Panc1 (cell line): ENCODE results near the gene ITGB2. TPM values are rescaled to one million over a fixed set of nuclear protein-coding genes. Genes with fewer than 3 reads are reported as not detected.

Experiments
- ATAC-seq: fragments of 200-7000 bp; cut with Tn5 transposase; 2 replicates; pipeline ENCODE4 v1.9.1; 2020; ENCODE audit warnings: mild to moderate bottlenecking, moderate library complexity
- BruUV-seq: library from RNA; stranded (reverse); fragments of 400-500 nt; replicated peaks from 2 replicates; lab custom pipeline; 2021; lab: Mats Ljungman, UMichigan
- CTCF ChIA-PET: fragments of 300-600 bp; sonication (Branson Sonifier 250); formaldehyde crosslinking; loops from one replicate; lab custom pipeline; 2022; ENCODE audit warnings: antibody characterized with exemption; lab: Charles Lee
- POLR2A ChIA-PET: fragments of 300-600 bp; sonication (Branson Sonifier 250); formaldehyde crosslinking; loops from one replicate; lab custom pipeline; 2022; ENCODE audit warnings: antibody characterized with exemption; lab: Charles Lee
- DNase-seq: peaks from one replicate; pipeline ENCODE4 v3.0.0-alpha.2; 2010; ENCODE audit warnings: low read depth, low spot score
- H3K27ac ChIP-seq: 2 replicates; pipeline ENCODE4 v1.5.1; 2011; ENCODE audit warnings: mild to moderate bottlenecking, low read length, inconsistent platforms
- H3K27me3 ChIP-seq: fragments of 200-500 bp; sonication (Bioruptor generic); 2 replicates; pipeline ENCODE4 v1.6.0; 2014; ENCODE audit warnings: low read length, inconsistent platforms; ENCODE audit not compliant: control insufficient read depth, insufficient read depth
- H3K36me3 ChIP-seq: fragments of 200-500 bp; sonication (Bioruptor generic); 2 replicates; pipeline ENCODE4 v1.5.1; 2014; ENCODE audit warnings: inconsistent platforms, mild to moderate bottlenecking, low read length, moderate library complexity; ENCODE audit not compliant: control insufficient read depth, insufficient read depth
- H3K4me1 ChIP-seq: 2 replicates; pipeline ENCODE4 v1.5.1; 2011; ENCODE audit warnings: inconsistent platforms, mild to moderate bottlenecking, low read length, moderate library complexity; ENCODE audit not compliant: control insufficient read depth, insufficient read depth
- H3K4me3 ChIP-seq, 2 experiments: 2 replicates each; pipeline ENCODE4 v1.5.1; 2011 to 2012; ENCODE audit warnings: low read depth in 2 of 2, low read length in 2 of 2, mild to moderate bottlenecking in 2 of 2, inconsistent platforms in 1 of 2, moderate library complexity in 1 of 2
- H3K9me3 ChIP-seq: fragments of 200-500 bp; sonication (Bioruptor generic); 2 replicates; pipeline ENCODE4 v1.5.1; 2014; ENCODE audit warnings: low read depth, mild to moderate bottlenecking, inconsistent platforms, low read length, moderate library complexity; ENCODE audit not compliant: control insufficient read depth, insufficient read depth
- CTCF ChIP-seq: fragments of 450-650 bp; IDR thresholded peaks from 2 replicates; pipeline ENCODE4 v1.5.1; 2017; ENCODE audit warnings: mild to moderate bottlenecking
- POLR2AphosphoS5 ChIP-seq: IDR thresholded peaks from 2 replicates; pipeline ENCODE4 v1.6.1; 2012; ENCODE audit warnings: mild to moderate bottlenecking, low read depth, low read length, moderate library complexity
- REST ChIP-seq, 2 experiments: IDR thresholded peaks; 2 replicates each; pipeline ENCODE4 v1.6.1; 2011 to 2012; ENCODE audit warnings: low read depth in 2 of 2, control low read depth in 1 of 2, low read length in 1 of 2, mild to moderate bottlenecking in 1 of 2, moderate library complexity in 1 of 2; ENCODE audit not compliant: insufficient read depth in 1 of 2
- SIN3A ChIP-seq: IDR thresholded peaks from 2 replicates; pipeline ENCODE4 v1.6.1; 2012; ENCODE audit warnings: low read depth, mild to moderate bottlenecking, low read length, moderate library complexity, borderline replicate concordance; ENCODE audit not compliant: insufficient read depth
- TCF7L2 ChIP-seq: IDR thresholded peaks from 2 replicates; pipeline ENCODE4 v1.6.1; 2011; ENCODE audit warnings: mild to moderate bottlenecking, low read depth, low read length, inconsistent platforms
- in situ Hi-C: cut with HindIII; loops from 2 replicates; pipeline ENCODE4 v1.10.0; 2016; ENCODE audit warnings: low sequenced_read_pairs, low pct_unique_long_range_greater_than_20kb
- intact Hi-C: fragments of 100-400 bp; cut with micrococcal nuclease; formaldehyde crosslinking; loops from one replicate; pipeline ENCODE4 v1.10.0; 2022; ENCODE audit not compliant: unreplicated experiment
- total RNA-seq: library from RNA; stranded (reverse); gene quantifications from one replicate; pipeline ENCODE4 v1.2.1, GENCODE V29; 2021; ENCODE audit not compliant: unreplicated experiment

ITGB2 gene
- total RNA-seq, 1 experiment from 2014 or later, result 3.0 TPM

GRCh38 chr21:44872649-44873355, 47.9 kb downstream of the ITGB2 start:
- BruUV-seq, result no TSS peak
- DNase-seq, result no peak
- intact Hi-C loops (loop anchor here (10.0 kb wide), 1 partner anchor 52 kb away; the partner anchor contains the start of gene ITGB2), in situ Hi-C loops (no loop called here)
- ChIA-PET CTCF (interaction anchor here (0.6 kb wide), 1 partner anchor 12 kb away, joined by 8 read pairs; no protein-coding TSS in a partner anchor), POLR2A (interaction anchor here (0.7 to 0.8 kb wide), 2 partner anchors 68 to 163 kb away, joined by 3 to 6 read pairs; no protein-coding TSS in a partner anchor)
- H3K4me3 ChIP-seq, result peak overlapping the region; percentile 81 to 85
- peak overlapping the region; percentile 95 for H3K27ac ChIP-seq
- no peaks in the 10 kb centered on the region for H3K9me3 ChIP-seq
- H3K4me1 ChIP-seq, result peaks cover 33% of the 10 kb centered on the region
- no peak for TF ChIP-seq REST (IDR thresholded peaks at IDR 0.05; ENCODE audit: insufficient read depth in 1 of 2, low read depth in 2 of 2, low read length in 1 of 2)
- no peak for TF ChIP-seq TCF7L2
- no peak; the same call in 1 of the 2 replicates for TF ChIP-seq SIN3A
- TF ChIP-seq POLR2AphosphoS5, result no peak
- TF ChIP-seq CTCF, result no peak
- no peaks in the 10 kb centered on the region; the same call in 1 of the 2 replicates for H3K36me3 ChIP-seq
- no peaks in the 10 kb centered on the region for H3K27me3 ChIP-seq
- ATAC-seq, result no peak; the same call in 1 of the 2 replicates

DNA sequence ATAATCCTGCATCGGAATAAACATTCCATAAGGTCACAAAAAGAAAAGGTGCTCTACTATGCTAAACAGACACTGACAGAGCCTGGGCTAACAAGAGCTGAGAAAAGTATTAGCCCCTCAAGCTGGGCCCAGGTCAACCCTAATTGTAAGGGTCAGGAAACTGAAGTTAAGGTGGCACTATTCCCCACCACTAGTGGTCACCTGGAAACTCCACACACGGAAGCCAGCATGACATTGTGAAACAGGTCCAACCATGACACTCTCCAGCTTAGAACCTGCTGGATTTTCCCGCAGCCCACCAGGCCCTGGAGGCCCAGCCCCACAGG, 48.4 kb downstream of the ITGB2 start:
- peaks cover 38% of the 10 kb centered on the region for H3K4me1 ChIP-seq
- H3K27me3 ChIP-seq, result no peaks in the 10 kb centered on the region
- DNase-seq, result no peak
- H3K27ac ChIP-seq, result peak overlapping the region; percentile 95
- CTCF ChIA-PET, result no interaction called here
- ATAC-seq, result no peak
- peak overlapping the region; percentile 81 to 85 for H3K4me3 ChIP-seq
- no TSS peak for BruUV-seq
- TF ChIP-seq TCF7L2 (no peak), POLR2AphosphoS5 (no peak), SIN3A (no peak), CTCF (no peak)
- H3K36me3 ChIP-seq, result no peaks in the 10 kb centered on the region; the same call in 1 of the 2 replicates
- intact Hi-C loops (loop anchor here (10.0 kb wide), 1 partner anchor 53 kb away; the partner anchor contains the start of gene ITGB2), in situ Hi-C loops (no loop called here)
- no peaks in the 10 kb centered on the region for H3K9me3 ChIP-seq
- POLR2A ChIA-PET, result no interaction called here
